SK-N-SH treated with all-trans-retinoic acid at 6 μM for 48 hours (cell line): ENCODE measurements around the gene MAP3K6.
A peak's percentile ranks its signal among the peaks of the same experiment; 100 is the strongest.
"Not testable (repeated sequence)": the region's sequence is repeated elsewhere in the genome, so short reads cannot be mapped to it uniquely, and the experiment has no call there.

ENCODE experiments used
- ATAC-seq: fragments of 200-7000 bp; cut with Tn5 transposase; 3 replicates; pipeline ENCODE4 v1.9.1; 2020; ENCODE audit warnings: mild to moderate bottlenecking, moderate library complexity
- BACH2 ChIP-seq: fragments of 250-450 bp; sonication (Bioruptor Pico); IDR thresholded peaks from 2 replicates; pipeline ENCODE4 v1.9.0; 2021; ENCODE audit warnings: mild to moderate bottlenecking, borderline replicate concordance
- CREB5 ChIP-seq: fragments of 250-450 bp; sonication (Bioruptor Pico); IDR thresholded peaks from 2 replicates; pipeline ENCODE4 v1.5.1; 2020; ENCODE audit warnings: low read depth, mild to moderate bottlenecking, moderate library complexity
- CSDC2 ChIP-seq: fragments of 250-450 bp; sonication (Bioruptor Pico); IDR thresholded peaks from 2 replicates; pipeline ENCODE4 v1.5.0; 2020; ENCODE audit warnings: mild to moderate bottlenecking, moderate library complexity
- CSRNP3 ChIP-seq: fragments of 250-450 bp; sonication (Bioruptor Pico); IDR thresholded peaks from 2 replicates; pipeline ENCODE4 v1.5.1; 2021; ENCODE audit warnings: mild to moderate bottlenecking, moderate library complexity
- ISL1 ChIP-seq: fragments of 250-450 bp; sonication (Bioruptor Pico); IDR thresholded peaks from 2 replicates; pipeline ENCODE4 v2.1.2; 2022; ENCODE audit warnings: mild to moderate bottlenecking, moderate library complexity
- OSR1 ChIP-seq: fragments of 250-450 bp; sonication (Bioruptor Pico); IDR thresholded peaks from 2 replicates; pipeline ENCODE4 v1.8.0; 2022; ENCODE audit warnings: moderate library complexity, mild to moderate bottlenecking, inconsistent platforms
- PATZ1 ChIP-seq: fragments of 250-450 bp; sonication (Bioruptor Pico); IDR thresholded peaks from 2 replicates; pipeline ENCODE4 v1.8.0; 2020; ENCODE audit warnings: mild to moderate bottlenecking, moderate library complexity, borderline replicate concordance
- POU6F1 ChIP-seq: fragments of 250-450 bp; sonication (Bioruptor Pico); IDR thresholded peaks from 2 replicates; pipeline ENCODE4 v1.8.0; 2021; ENCODE audit warnings: low read depth, mild to moderate bottlenecking, moderate library complexity, borderline replicate concordance
- RARB ChIP-seq: fragments of 250-450 bp; sonication (Bioruptor Pico); IDR thresholded peaks from 2 replicates; pipeline ENCODE4 v1.8.0; 2021; ENCODE audit warnings: mild to moderate bottlenecking, moderate library complexity
- TCF4 ChIP-seq: fragments of 250-450 bp; sonication (Bioruptor Pico); IDR thresholded peaks from 2 replicates; pipeline ENCODE4 v1.8.0; 2021; ENCODE audit warnings: mild to moderate bottlenecking, moderate library complexity, borderline replicate concordance
- TOX ChIP-seq: fragments of 250-450 bp; sonication (Bioruptor Pico); IDR thresholded peaks from 2 replicates; pipeline ENCODE4 v1.8.0; 2021; ENCODE audit warnings: mild to moderate bottlenecking, moderate library complexity, borderline replicate concordance
- TSHZ2 ChIP-seq: fragments of 250-450 bp; sonication (Bioruptor Pico); IDR thresholded peaks from 2 replicates; pipeline ENCODE4 v1.5.0; 2020; ENCODE audit warnings: mild to moderate bottlenecking, moderate library complexity
- ZC3H10 ChIP-seq: fragments of 250-450 bp; sonication (Bioruptor Pico); IDR thresholded peaks from 2 replicates; pipeline ENCODE4 v1.5.1; 2021; ENCODE audit warnings: mild to moderate bottlenecking, moderate library complexity
- ZFP30 ChIP-seq: fragments of 450-650 bp; formaldehyde crosslinking; IDR thresholded peaks from 2 replicates; pipeline ENCODE4 v1.5.0; 2022; ENCODE audit warnings: mild to moderate bottlenecking, moderate library complexity
- ZNF565 ChIP-seq: fragments of 450-650 bp; formaldehyde crosslinking; conservative IDR thresholded peaks from 2 replicates; pipeline ENCODE4 v1.5.0; 2020; ENCODE audit warnings: low read depth, mild to moderate bottlenecking, moderate library complexity
- ZNF70 ChIP-seq: fragments of 450-650 bp; formaldehyde crosslinking; IDR thresholded peaks from 2 replicates; pipeline ENCODE4 v1.5.0; 2020; ENCODE audit warnings: mild to moderate bottlenecking, moderate library complexity
- ZNF8 ChIP-seq: fragments of 450-650 bp; formaldehyde crosslinking; IDR thresholded peaks from 2 replicates; pipeline ENCODE4 v1.5.0; 2020; ENCODE audit warnings: mild to moderate bottlenecking, moderate library complexity

The MAP3K6 gene

GRCh38 chr1:27409669-27410068 lies 42.9 kb upstream of the MAP3K6 start:
- ATAC-seq, result no peak
- TF ChIP-seq OSR1 (CRISPR knock-in tag) (no peak), TOX (no peak), ZNF565 (CRISPR knock-in tag) (no peak), ZFP30 (CRISPR knock-in tag) (no peak), CREB5 (CRISPR knock-in tag) (no peak), POU6F1 (CRISPR knock-in tag) (no peak), BACH2 (CRISPR knock-in tag) (no peak)

GRCh38 chr1:27408151-27408550 lies 41.4 kb upstream of the MAP3K6 start:
- peak; percentile 13; the same call in 2 of the 3 replicates for ATAC-seq
- no peak for TF ChIP-seq ZC3H10 (CRISPR knock-in tag)
- TF ChIP-seq TSHZ2, result no peak
- TF ChIP-seq ZNF8 (CRISPR knock-in tag), result no peak
- TF ChIP-seq TCF4 (CRISPR knock-in tag), result no peak
- TF ChIP-seq PATZ1 (CRISPR knock-in tag), result no peak
- TF ChIP-seq CSRNP3 (CRISPR knock-in tag), result no peak
- no peak for TF ChIP-seq RARB (CRISPR knock-in tag)
- TF ChIP-seq POU6F1 (CRISPR knock-in tag), result no peak
- no peak for TF ChIP-seq ISL1 (CRISPR knock-in tag)
- TF ChIP-seq, all 23 proteins: peak for 0

GRCh38 chr1:27406791-27407190 lies 40.0 kb upstream of the MAP3K6 start:
- ATAC-seq, result not testable (repeated sequence)

GRCh38 chr1:27406362-27406680 lies 39.6 kb upstream of the MAP3K6 start:
- TF ChIP-seq RARB (CRISPR knock-in tag) (no peak), PATZ1 (CRISPR knock-in tag) (no peak), ZNF565 (CRISPR knock-in tag) (no peak), TOX (no peak), ZNF70 (CRISPR knock-in tag) (no peak), ZC3H10 (CRISPR knock-in tag) (no peak), CREB5 (CRISPR knock-in tag) (no peak), TCF4 (CRISPR knock-in tag) (no peak), CSDC2 (CRISPR knock-in tag) (no peak), TSHZ2 (no peak)

More at GRCh38 chr1:27406362-27406680, 39.6 kb upstream of the MAP3K6 start:
- ATAC-seq, result no peak
